ENCODE data around the gene VRTN.

GRCh38 chr14:74407021-74407800, 58.9 kb downstream of the VRTN start:
- no peak for TF ChIP-seq POLR2A (IDR thresholded peaks at IDR 0.05)
- TF ChIP-seq CTCF (IDR thresholded peaks at IDR 0.05) = no peak
